HG03378 (cell line): ENCODE measurements around the gene ATMIN.

Experiments used
- ATAC-seq: cut with Tn5 transposase; IDR thresholded peaks from one replicate; pipeline ENCODE4 v1.9.1; 2021; ENCODE audit warnings: mild to moderate bottlenecking, moderate library complexity; ENCODE audit not compliant: unreplicated experiment

Gene ATMIN

GRCh38 chr16:81066681-81067080 lies 31.0 kb downstream of the ATMIN start:
- ATAC-seq = no peak

- no peak for ATAC-seq
Observed at GRCh38 chr16:81067166-81067565, 31.5 kb downstream of the ATMIN start.

- no peak for ATAC-seq
Observed at GRCh38 chr16:81069063-81069462, 33.4 kb downstream of the ATMIN start.

- ATAC-seq = no peak
Observed at GRCh38 chr16:81070979-81071378, 35.3 kb downstream of the ATMIN start.

- ATAC-seq = no peak
Observed at GRCh38 chr16:81071805-81072204, 36.2 kb downstream of the ATMIN start.

- ATAC-seq = no peak
Observed at GRCh38 chr16:81073560-81074330, 38.1 kb downstream of the ATMIN start.

- ATAC-seq = peak; percentile 77
Observed at GRCh38 chr16:81076566-81077075, 41.0 kb downstream of the ATMIN start.

- ATAC-seq = peak; percentile 94
Observed at GRCh38 chr16:81077076-81077940, 41.7 kb downstream of the ATMIN start, which contains the start of gene C16orf46. TSS of gene C16orf46 (minus strand) at chr16:81077238. CDS start at chr16:81063955, 13,283 bp downstream.

GRCh38 chr16:81080233-81080632 lies 44.6 kb downstream of the ATMIN start:
- no peak for ATAC-seq

- ATAC-seq = no peak
Observed at GRCh38 chr16:81081014-81081413, 45.4 kb downstream of the ATMIN start.

- ATAC-seq = no peak
Observed at GRCh38 chr16:81088836-81089235, 53.2 kb downstream of the ATMIN start.

GRCh38 chr16:81094771-81095251 lies 59.2 kb downstream of the ATMIN start:
- ATAC-seq = no peak

- peak; percentile 5 for ATAC-seq
Observed at GRCh38 chr16:81095653-81095952, 60.0 kb downstream of the ATMIN start.

- ATAC-seq = peak; percentile 96
Observed at GRCh38 chr16:81095953-81096714, 60.5 kb downstream of the ATMIN start, which contains the start of gene GCSH. TSS of gene GCSH (minus strand) at chr16:81096395. CDS start at chr16:81096278, 117 bp downstream.

- no peak for ATAC-seq
Observed at GRCh38 chr16:81096715-81097208, 61.1 kb downstream of the ATMIN start.
